Neural progenitor cell (in vitro differentiated cells): ENCODE data around the gene GIT1. TPM values are rescaled to one million over a fixed set of nuclear protein-coding genes. Genes with fewer than 3 reads are reported as not detected.

Experiments used
- DNase-seq: peaks from one replicate; pipeline ENCODE4 v3.0.0-alpha.2; 2016; ENCODE audit warnings: low spot score
- H2AFZ ChIP-seq: fragments of 200-600 bp; sonication (generic); replicated peaks from 2 replicates; pipeline ENCODE4 v1.6.1; 2016; ENCODE audit warnings: antibody characterized with exemption
- H3F3A ChIP-seq: fragments of 200-600 bp; sonication (generic); 2 replicates; pipeline ENCODE4 v1.6.1; 2016; ENCODE audit warnings: antibody characterized with exemption, low read depth
- H3K27ac ChIP-seq: fragments of 200-600 bp; sonication (generic); 2 replicates; pipeline ENCODE4 v1.5.1; 2016; ENCODE audit warnings: mild to moderate bottlenecking
- H3K27me3 ChIP-seq: fragments of 200-600 bp; sonication (generic); 2 replicates; pipeline ENCODE4 v1.6.1; 2016; ENCODE audit warnings: mild to moderate bottlenecking, moderate library complexity
- H3K36me3 ChIP-seq: fragments of 200-600 bp; sonication (generic); 2 replicates; pipeline ENCODE4 v1.5.1; 2016
- H3K4me1 ChIP-seq: fragments of 200-600 bp; sonication (generic); 2 replicates; pipeline ENCODE4 v1.6.1; 2016; ENCODE audit warnings: mixed run types
- H3K4me2 ChIP-seq: fragments of 200-600 bp; sonication (generic); 2 replicates; pipeline ENCODE4 v1.6.1; 2016
- H3K4me3 ChIP-seq: fragments of 200-600 bp; sonication (generic); 2 replicates; pipeline ENCODE4 v1.5.1; 2016
- H3K79me2 ChIP-seq: fragments of 200-600 bp; sonication (generic); 2 replicates; pipeline ENCODE4 v1.6.1; 2016; ENCODE audit warnings: low read depth
- H3K9ac ChIP-seq: fragments of 200-600 bp; sonication (generic); 2 replicates; pipeline ENCODE4 v1.6.1; 2016
- H3K9me3 ChIP-seq: fragments of 200-600 bp; sonication (generic); 2 replicates; pipeline ENCODE4 v1.5.1; 2016; ENCODE audit warnings: low read depth
- H4K20me1 ChIP-seq: fragments of 200-600 bp; sonication (generic); 2 replicates; pipeline ENCODE4 v1.6.1; 2016; ENCODE audit warnings: low read depth
- H3K27ac Mint-ChIP-seq: 3 replicates; pipeline ENCODE4 v1.8.0; 2021; ENCODE audit warnings: mixed read lengths
- H3K27me3 Mint-ChIP-seq: 2 replicates; pipeline ENCODE4 v1.8.0; 2022; ENCODE audit warnings: low read depth, mild to moderate bottlenecking, inconsistent platforms, moderate library complexity, mixed read lengths; ENCODE audit not compliant: insufficient read depth
- H3K36me3 Mint-ChIP-seq: 3 replicates; pipeline ENCODE4 v1.8.0; 2021; ENCODE audit warnings: mixed read lengths
- H3K4me1 Mint-ChIP-seq: 3 replicates; pipeline ENCODE4 v1.8.0; 2021; ENCODE audit warnings: mixed read lengths
- H3K4me3 Mint-ChIP-seq: 3 replicates; pipeline ENCODE4 v1.8.0; 2021; ENCODE audit warnings: mild to moderate bottlenecking, moderate library complexity, mixed read lengths
- H3K9me3 Mint-ChIP-seq: 3 replicates; pipeline ENCODE4 v1.8.0; 2020; ENCODE audit warnings: mixed read lengths
- EZH2 ChIP-seq: fragments of 200-600 bp; sonication (generic); IDR thresholded peaks from 2 replicates; pipeline ENCODE4 v1.6.1; 2017; ENCODE audit warnings: antibody characterized with exemption, mild to moderate bottlenecking, moderate library complexity
- EZH2phosphoT487 ChIP-seq: fragments of 200-600 bp; sonication (generic); IDR thresholded peaks from 2 replicates; pipeline ENCODE4 v1.6.1; 2017; ENCODE audit warnings: antibody characterized with exemption
- total RNA-seq: library from RNA; depleted of rRNA; stranded (reverse); fragments of >200 nt; gene quantifications from 2 replicates; pipeline ENCODE4 v1.2.3, GENCODE V29; 2015; ENCODE audit warnings: low replicate concordance
- TF ChIP-seq, protein P1 (sequence below): fragments of 200-600 bp; sonication (generic); IDR thresholded peaks from 2 replicates; pipeline ENCODE4 v1.5.1; 2017; ENCODE audit warnings: antibody characterized with exemption, mild to moderate bottlenecking

GIT1 gene
- total RNA-seq, 1 donor from 2014 or later: 17.6 TPM

DNA sequence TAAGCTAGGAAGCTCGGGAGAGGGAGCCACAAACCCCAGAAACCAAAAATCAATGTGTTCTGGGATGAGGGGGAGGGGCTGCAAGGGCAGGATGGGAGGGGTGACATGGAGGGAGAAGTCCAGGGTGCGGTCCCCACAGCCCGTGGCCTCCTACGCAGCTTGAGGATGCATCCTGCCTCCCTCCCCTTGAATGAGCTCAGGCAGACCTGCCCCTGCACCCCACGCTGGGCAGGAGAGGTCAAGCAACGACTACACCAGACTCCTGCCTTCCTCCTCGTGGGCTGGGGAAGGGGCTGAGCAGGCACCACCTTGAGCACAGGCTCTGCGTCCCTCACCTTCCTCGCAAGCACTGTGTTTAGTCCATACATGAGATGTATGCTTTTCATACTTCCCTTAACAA is 7.4 kb upstream of the GIT1 start:
- H3K27ac Mint-ChIP-seq: no peak overlapping the region
- no peak overlapping the region for H3K27ac ChIP-seq
- peaks cover 12% of the 10 kb centered on the region for H3K27me3 Mint-ChIP-seq
- H3K4me3 Mint-ChIP-seq: no peak overlapping the region
- peaks cover 59% of the 10 kb centered on the region for H3K4me1 ChIP-seq
- peaks cover 49% of the 10 kb centered on the region for H3K4me1 Mint-ChIP-seq
- H2AFZ ChIP-seq: no peak overlapping the region
- H3K36me3 ChIP-seq: no peaks in the 10 kb centered on the region
- H3K9ac ChIP-seq: no peak overlapping the region
- H3K36me3 Mint-ChIP-seq: no peaks in the 10 kb centered on the region
- H3K4me3 ChIP-seq: no peak overlapping the region
- H3K9me3 ChIP-seq: no peaks in the 10 kb centered on the region
- peak overlapping the region; percentile 72 for H3K4me2 ChIP-seq
- H3K27me3 ChIP-seq: no peaks in the 10 kb centered on the region
- no peak for DNase-seq
- H3K9me3 Mint-ChIP-seq: no peaks in the 10 kb centered on the region
- H4K20me1 ChIP-seq: peaks cover 34% of the 10 kb centered on the region
- peaks cover 44% of the 10 kb centered on the region for H3F3A ChIP-seq
- no peak for TF ChIP-seq EZH2phosphoT487
- TF ChIP-seq EZH2: no peak
- TF ChIP-seq, protein P1, sequence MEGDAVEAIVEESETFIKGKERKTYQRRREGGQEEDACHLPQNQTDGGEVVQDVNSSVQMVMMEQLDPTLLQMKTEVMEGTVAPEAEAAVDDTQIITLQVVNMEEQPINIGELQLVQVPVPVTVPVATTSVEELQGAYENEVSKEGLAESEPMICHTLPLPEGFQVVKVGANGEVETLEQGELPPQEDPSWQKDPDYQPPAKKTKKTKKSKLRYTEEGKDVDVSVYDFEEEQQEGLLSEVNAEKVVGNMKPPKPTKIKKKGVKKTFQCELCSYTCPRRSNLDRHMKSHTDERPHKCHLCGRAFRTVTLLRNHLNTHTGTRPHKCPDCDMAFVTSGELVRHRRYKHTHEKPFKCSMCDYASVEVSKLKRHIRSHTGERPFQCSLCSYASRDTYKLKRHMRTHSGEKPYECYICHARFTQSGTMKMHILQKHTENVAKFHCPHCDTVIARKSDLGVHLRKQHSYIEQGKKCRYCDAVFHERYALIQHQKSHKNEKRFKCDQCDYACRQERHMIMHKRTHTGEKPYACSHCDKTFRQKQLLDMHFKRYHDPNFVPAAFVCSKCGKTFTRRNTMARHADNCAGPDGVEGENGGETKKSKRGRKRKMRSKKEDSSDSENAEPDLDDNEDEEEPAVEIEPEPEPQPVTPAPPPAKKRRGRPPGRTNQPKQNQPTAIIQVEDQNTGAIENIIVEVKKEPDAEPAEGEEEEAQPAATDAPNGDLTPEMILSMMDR: no peak
- H3K79me2 ChIP-seq: peaks cover 38% of the 10 kb centered on the region

DNA sequence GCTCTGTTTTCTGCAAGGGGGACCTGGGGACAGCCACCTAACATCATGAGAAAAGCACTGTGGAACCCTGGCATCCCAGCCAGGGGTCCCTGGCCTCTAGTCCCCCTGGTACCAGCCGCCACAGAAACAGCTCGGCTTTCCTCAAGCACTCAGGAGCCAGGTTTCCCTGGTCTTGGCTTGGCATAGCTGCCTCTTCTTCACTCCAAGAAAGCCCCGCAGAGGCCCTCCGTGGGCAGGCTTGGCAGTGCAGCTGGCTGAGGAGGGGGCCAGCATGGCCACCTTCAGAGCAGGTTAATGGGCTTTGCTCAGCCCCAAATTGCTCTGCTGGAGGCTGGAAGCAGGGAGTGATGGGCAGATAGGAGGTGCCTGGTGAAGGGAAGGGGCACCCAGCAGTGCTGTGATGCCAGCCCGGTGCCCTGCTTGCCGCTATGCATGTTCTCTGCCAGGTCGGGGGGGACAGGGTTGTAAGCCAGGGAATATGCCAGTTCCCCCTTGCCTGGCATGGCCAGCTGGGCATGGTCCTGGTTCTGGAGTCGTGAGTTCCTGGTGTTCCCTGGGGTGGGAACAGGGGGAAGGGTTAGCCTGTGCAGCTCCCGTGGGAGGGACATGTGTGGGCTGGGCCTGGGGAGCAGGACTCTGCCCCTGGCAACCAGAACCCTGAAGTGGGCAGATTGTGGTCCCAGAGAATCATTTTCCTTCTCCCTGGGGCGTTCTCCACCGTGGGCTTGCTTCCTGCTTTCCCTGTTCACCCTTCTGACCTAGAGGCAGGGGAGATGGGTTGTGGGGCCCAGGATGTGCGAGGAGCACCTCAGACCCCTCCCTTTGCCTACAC is 6.7 kb upstream of the GIT1 start:
- H4K20me1 ChIP-seq: peaks cover 34% of the 10 kb centered on the region
- Mint-ChIP-seq H3K36me3 (no peaks in the 10 kb centered on the region), H3K27ac (no peak overlapping the region), H3K9me3 (no peaks in the 10 kb centered on the region), H3K27me3 (peaks cover 12% of the 10 kb centered on the region), H3K4me1 (peaks cover 54% of the 10 kb centered on the region), H3K4me3 (no peak overlapping the region)
- peaks cover 37% of the 10 kb centered on the region for H3K79me2 ChIP-seq
- no peaks in the 10 kb centered on the region for H3K36me3 ChIP-seq
- TF ChIP-seq EZH2 (no peak), EZH2phosphoT487 (no peak)
- TF ChIP-seq, protein P1: no peak
- no peaks in the 10 kb centered on the region for H3K9me3 ChIP-seq
- no peak overlapping the region for H2AFZ ChIP-seq
- no peak overlapping the region for H3K4me3 ChIP-seq
- H3K4me2 ChIP-seq: no peak overlapping the region
- peaks cover 50% of the 10 kb centered on the region for H3F3A ChIP-seq
- no peak for DNase-seq
- H3K4me1 ChIP-seq: peaks cover 59% of the 10 kb centered on the region
- H3K9ac ChIP-seq: no peak overlapping the region
- no peaks in the 10 kb centered on the region for H3K27me3 ChIP-seq
- no peak overlapping the region for H3K27ac ChIP-seq

DNA sequence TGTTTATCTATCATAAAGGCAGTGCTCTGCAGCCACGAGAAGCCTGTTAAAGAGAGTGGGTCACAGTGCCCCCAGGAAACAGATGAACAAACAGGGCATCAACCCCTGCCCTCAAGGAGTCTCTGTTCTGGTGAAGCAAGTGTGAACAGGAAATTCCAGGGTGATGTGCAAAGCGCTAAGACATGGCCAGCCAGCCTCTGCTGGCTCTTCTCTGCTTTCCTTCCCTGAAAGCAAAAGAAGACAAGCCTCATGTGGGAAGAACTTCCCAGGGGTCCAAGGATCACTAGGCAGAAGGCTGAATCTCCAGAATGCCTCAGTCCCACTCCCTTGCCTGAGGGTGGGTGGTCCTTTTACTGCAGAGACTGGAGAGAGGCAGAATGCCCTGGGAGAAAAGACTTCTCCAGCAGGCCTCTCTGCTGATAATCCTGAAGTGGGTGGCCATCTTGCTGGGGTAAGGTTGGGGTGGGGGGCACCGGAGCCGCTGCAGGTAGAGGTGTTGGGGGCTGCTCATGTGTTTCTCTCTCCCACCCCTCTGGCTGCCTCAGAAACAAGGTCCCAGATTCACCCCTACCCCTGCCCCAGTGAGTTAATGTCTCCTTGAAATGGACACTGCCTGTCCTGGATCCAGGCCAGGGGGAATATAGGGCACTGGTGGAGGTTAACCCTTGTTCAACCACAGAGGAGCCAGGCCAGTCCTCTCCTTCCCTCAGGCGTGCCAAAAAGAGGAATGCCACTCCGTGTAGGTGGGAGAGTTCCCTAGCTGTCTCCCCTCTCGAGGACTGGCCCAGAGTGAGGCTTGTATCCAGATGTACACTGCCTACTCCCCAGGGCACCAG is 5.9 kb upstream of the GIT1 start:
- H3K9ac ChIP-seq: no peak overlapping the region
- DNase-seq: peak; percentile 46
- Mint-ChIP-seq H3K4me3 (peak overlapping the region; percentile 86), H3K36me3 (no peaks in the 10 kb centered on the region), H3K27ac (no peak overlapping the region), H3K4me1 (peaks cover 61% of the 10 kb centered on the region), H3K27me3 (peaks cover 14% of the 10 kb centered on the region), H3K9me3 (no peaks in the 10 kb centered on the region)
- peak overlapping the region; percentile 98 for H3K4me2 ChIP-seq
- no peak overlapping the region for H3K4me3 ChIP-seq
- H2AFZ ChIP-seq: no peak overlapping the region
- TF ChIP-seq EZH2: no peak
- TF ChIP-seq EZH2phosphoT487: no peak
- TF ChIP-seq, protein P1: no peak
- peaks cover 34% of the 10 kb centered on the region for H4K20me1 ChIP-seq
- H3F3A ChIP-seq: peaks cover 55% of the 10 kb centered on the region
- H3K27ac ChIP-seq: no peak overlapping the region
- H3K9me3 ChIP-seq: no peaks in the 10 kb centered on the region
- peaks cover 34% of the 10 kb centered on the region for H3K79me2 ChIP-seq
- no peaks in the 10 kb centered on the region for H3K27me3 ChIP-seq
- H3K36me3 ChIP-seq: no peaks in the 10 kb centered on the region
- H3K4me1 ChIP-seq: peaks cover 65% of the 10 kb centered on the region
